HepG2 (cell line): ENCODE data around the gene TMEM80. TPM values are rescaled to one million over a fixed set of nuclear protein-coding genes. Genes with fewer than 3 reads are reported as not detected.

ENCODE experiments used
- AFF4 ChIP-seq: sonication (generic); formaldehyde crosslinking; IDR thresholded peaks from 2 replicates; pipeline ENCODE4 v1.4.0; 2020; ENCODE audit warnings: missing genetic modification reagents
- HINFP ChIP-seq: sonication (generic); formaldehyde crosslinking; IDR thresholded peaks from 2 replicates; pipeline ENCODE4 v1.4.0; 2020; ENCODE audit warnings: low read depth, mild to moderate bottlenecking, missing genetic modification reagents
- KDM4B ChIP-seq: sonication (generic); formaldehyde crosslinking; IDR thresholded peaks from 2 replicates; pipeline ENCODE4 v1.4.0; 2020; ENCODE audit warnings: missing genetic modification reagents
- PITX1 ChIP-seq: sonication (generic); formaldehyde crosslinking; IDR thresholded peaks from 2 replicates; pipeline ENCODE4 v1.5.1; 2020; ENCODE audit warnings: mild to moderate bottlenecking, missing genetic modification reagents
- PLSCR1 ChIP-seq: sonication (generic); formaldehyde crosslinking; IDR thresholded peaks from 2 replicates; pipeline ENCODE4 v1.5.0; 2020; ENCODE audit warnings: missing genetic modification reagents, mild to moderate bottlenecking, borderline replicate concordance
- ZBTB40 ChIP-seq, 2 experiments: fragments of 450-650 bp in 1 of 2; sonication (generic) in 1 of 2; formaldehyde crosslinking in 1 of 2; IDR thresholded peaks; 2 replicates each; pipeline versions ENCODE4 v1.6.1 to v1.8.0; 2016 to 2022; ENCODE audit warnings: antibody characterized with exemption in 1 of 2, mild to moderate bottlenecking in 1 of 2, missing genetic modification reagents in 1 of 2
- ZNF337 ChIP-seq: sonication (generic); formaldehyde crosslinking; IDR thresholded peaks from 2 replicates; pipeline ENCODE4 v1.5.1; 2020; ENCODE audit warnings: missing genetic modification reagents, low read depth, mild to moderate bottlenecking, borderline replicate concordance
- ZNF570 ChIP-seq: sonication (generic); formaldehyde crosslinking; IDR thresholded peaks from 2 replicates; pipeline ENCODE4 v1.4.0; 2020; ENCODE audit warnings: mild to moderate bottlenecking, missing genetic modification reagents, borderline replicate concordance
- ZNF709 ChIP-seq: sonication (generic); formaldehyde crosslinking; IDR thresholded peaks from 2 replicates; pipeline ENCODE4 v1.5.0; 2020; ENCODE audit warnings: mild to moderate bottlenecking, missing genetic modification reagents
- ZNF781 ChIP-seq: sonication (generic); formaldehyde crosslinking; IDR thresholded peaks from 2 replicates; pipeline ENCODE4 v1.5.1; 2020; ENCODE audit warnings: borderline replicate concordance, mild to moderate bottlenecking, missing genetic modification reagents; ENCODE audit errors: not compliant biosample characterization
- polyA plus RNA-seq, 8 experiments: library from polyadenylated mRNA; depleted of rRNA in 3 of 8; stranded (reverse) in 7 of 8; unstranded in 1 of 8; fragments of >200 nt; fragmentation: Illumina TruSeq in 4 of 8; extraction: Trizol in 4 of 8; gene quantifications; 2 replicates each; pipeline versions ENCODE4 v1.2.1 to v1.2.3, GENCODE V29; 2011 to 2016; ENCODE audit warnings: low read depth in 4 of 8, missing spikeins in 1 of 8, mixed read lengths in 1 of 8; ENCODE audit not compliant: insufficient read depth in 1 of 8
- total RNA-seq, 5 experiments: library from RNA; depleted of rRNA; stranded (reverse); fragments of >200 nt; fragmentation: Illumina TruSeq; extraction: Trizol; gene quantifications; 2 replicates each; pipeline ENCODE4 v1.2.3, GENCODE V29; 2016; ENCODE audit warnings: low read depth in 1 of 5

The TMEM80 gene
- total and polyA plus RNA-seq, 2 of the 13 experiments (the other 11 are each of a cell fraction or from before 2014, with no cell fraction given), result 5.6 to 17.1 TPM

GRCh38 chr11:705646-706438 is 10.2 kb downstream of the TMEM80 start, which contains the start of gene EPS8L2 (continued):
- TF ChIP-seq HINFP (no peak), PITX1 (CRISPR knock-in tag) (no peak), AFF4 (no peak), ZNF570 (no peak), ZNF709 (CRISPR knock-in tag) (no peak), KDM4B (CRISPR knock-in tag) (no peak), ZNF337 (peak; percentile 35; the same call in 1 of the 2 replicates), ZNF781 (CRISPR knock-in tag) (no peak), ZBTB40 (IDR thresholded peaks at IDR 0.05) (no peak), ZBTB40 (CRISPR knock-in tag; IDR thresholded peaks at IDR 0.05) (no peak), PLSCR1 (CRISPR knock-in tag) (no peak)
